Measurements from ENCODE around the gene DACH1.

DACH1 gene

GRCh38 chr13:71524613-71525304, 342.2 kb downstream of the DACH1 start:
- no peak for DNase-seq

GRCh38 chr13:71524245-71524612, 342.8 kb downstream of the DACH1 start:
- DNase-seq: no peak

- no peak for DNase-seq
Observed at GRCh38 chr13:71522941-71523526, 344.0 kb downstream of the DACH1 start.

- DNase-seq: no peak
Observed at GRCh38 chr13:71517004-71517403, 350.0 kb downstream of the DACH1 start.

GRCh38 chr13:71516521-71516920, 350.5 kb downstream of the DACH1 start:
- DNase-seq: no peak

GRCh38 chr13:71515744-71516038, 351.3 kb downstream of the DACH1 start:
- no peak for DNase-seq

- DNase-seq: no peak
Observed at GRCh38 chr13:71514900-71515743, 351.9 kb downstream of the DACH1 start.

GRCh38 chr13:71513411-71514033, 353.5 kb downstream of the DACH1 start:
- no peak for DNase-seq

- DNase-seq: no peak
Observed at GRCh38 chr13:71503781-71504180, 363.2 kb downstream of the DACH1 start.

- no peak for DNase-seq
Observed at GRCh38 chr13:71499944-71500514, 367.0 kb downstream of the DACH1 start.

- DNase-seq: no peak
Observed at GRCh38 chr13:71499235-71499634, 367.8 kb downstream of the DACH1 start.

GRCh38 chr13:71493189-71493588, 373.8 kb downstream of the DACH1 start:
- DNase-seq: no peak

GRCh38 chr13:71492346-71492871, 374.6 kb downstream of the DACH1 start:
- DNase-seq: no peak

GRCh38 chr13:71491010-71491409, 376.0 kb downstream of the DACH1 start:
- no peak for DNase-seq

GRCh38 chr13:71489041-71489440, 378.0 kb downstream of the DACH1 start:
- no peak for DNase-seq

GRCh38 chr13:71488201-71488600, 378.8 kb downstream of the DACH1 start:
- DNase-seq: no peak

GRCh38 chr13:71485913-71486312, 381.1 kb downstream of the DACH1 start:
- DNase-seq: no peak

GRCh38 chr13:71483733-71484132, 383.3 kb downstream of the DACH1 start:
- DNase-seq: no peak

- DNase-seq: no peak
Observed at GRCh38 chr13:71481501-71481900, 385.5 kb downstream of the DACH1 start.

- DNase-seq: no peak
Observed at GRCh38 chr13:71481046-71481445, 386.0 kb downstream of the DACH1 start.

- DNase-seq: no peak
Observed at GRCh38 chr13:71477735-71478134, 389.3 kb downstream of the DACH1 start.

GRCh38 chr13:71474936-71475335, 392.1 kb downstream of the DACH1 start:
- DNase-seq: no peak

GRCh38 chr13:71469626-71470025, 397.4 kb downstream of the DACH1 start:
- no peak for DNase-seq

All from CD4-positive, alpha-beta T cell treated with Interleukin-4 for 4 hours (primary cell).